LNCaP clone FGC (cell line): Measurements from ENCODE around the gene KIF4A.
"Not testable (repeated sequence)": the region's sequence is repeated elsewhere in the genome, so short reads cannot be mapped to it uniquely, and the experiment has no call there.

ENCODE experiments used
- DNase-seq: peaks from one replicate; pipeline ENCODE4 v3.0.0-alpha.2; 2011; ENCODE audit warnings: low read depth
- H3K4me3 ChIP-seq: 2 replicates; pipeline ENCODE4 v1.5.1; 2011; ENCODE audit warnings: mild to moderate bottlenecking, low read depth, low read length, control low read depth
- CTCF ChIP-seq: IDR thresholded peaks from 2 replicates; pipeline ENCODE4 v1.5.1; 2012; ENCODE audit warnings: mild to moderate bottlenecking; ENCODE audit not compliant: control insufficient read depth, insufficient read depth; ENCODE audit errors: extremely low read depth

The KIF4A gene

GRCh38 chrX:70324326-70324725, 34.4 kb downstream of the KIF4A start:
- no peak overlapping the region for H3K4me3 ChIP-seq
- DNase-seq = no peak
- no peak for TF ChIP-seq CTCF

- TF ChIP-seq CTCF = no peak
- DNase-seq = no peak
- no peak overlapping the region for H3K4me3 ChIP-seq
Observed at GRCh38 chrX:70331161-70331560, 41.3 kb downstream of the KIF4A start.

- TF ChIP-seq CTCF = no peak
- no peak for DNase-seq
- no peak overlapping the region for H3K4me3 ChIP-seq
Observed at GRCh38 chrX:70332600-70332999, 42.7 kb downstream of the KIF4A start.

GRCh38 chrX:70336767-70337166, 46.9 kb downstream of the KIF4A start:
- DNase-seq = no peak
- TF ChIP-seq CTCF = no peak
- no peak overlapping the region for H3K4me3 ChIP-seq

- DNase-seq = no peak
- H3K4me3 ChIP-seq = no peak overlapping the region
Observed at GRCh38 chrX:70338290-70338689, 48.4 kb downstream of the KIF4A start.

GRCh38 chrX:70343435-70343834, 53.5 kb downstream of the KIF4A start:
- TF ChIP-seq CTCF = no peak
- no peak for DNase-seq
- no peak overlapping the region for H3K4me3 ChIP-seq

More at GRCh38 chrX:70338290-70338689, 48.4 kb downstream of the KIF4A start:
- TF ChIP-seq CTCF = no peak

- no peak overlapping the region for H3K4me3 ChIP-seq
- DNase-seq = peak; percentile 8
- peak; percentile 15; the same call in 1 of the 2 replicates for TF ChIP-seq CTCF
Observed at GRCh38 chrX:70346418-70347070, 56.6 kb downstream of the KIF4A start.

GRCh38 chrX:70348825-70349224, 58.9 kb downstream of the KIF4A start:
- not testable (repeated sequence) for H3K4me3 ChIP-seq, DNase-seq

- not testable (repeated sequence) for DNase-seq, H3K4me3 ChIP-seq
Observed at GRCh38 chrX:70349367-70350125, 59.6 kb downstream of the KIF4A start.
